AG09319 (cell line): ENCODE data around the gene DENND1C.

ENCODE experiments used
- DNase-seq: peaks from one replicate; pipeline ENCODE4 v3.0.0-alpha.2; 2010; ENCODE audit warnings: low read depth; ENCODE audit errors: extremely low read depth
- CTCF ChIP-seq: IDR thresholded peaks from 2 replicates; pipeline ENCODE4 v1.5.1; 2011; ENCODE audit warnings: low read depth, mild to moderate bottlenecking, inconsistent platforms, low read length, moderate library complexity

DENND1C gene

GRCh38 chr19:6524311-6524710 lies 42.7 kb upstream of the DENND1C start:
- no peak for DNase-seq
- no peak for TF ChIP-seq CTCF

GRCh38 chr19:6522712-6523111 lies 41.1 kb upstream of the DENND1C start:
- TF ChIP-seq CTCF: no peak
- no peak for DNase-seq

GRCh38 chr19:6521718-6522646 lies 40.4 kb upstream of the DENND1C start:
- DNase-seq: no peak
- TF ChIP-seq CTCF: no peak

- TF ChIP-seq CTCF: no peak
- DNase-seq: peak; percentile 27
Observed at GRCh38 chr19:6519289-6519688, 37.7 kb upstream of the DENND1C start.

GRCh38 chr19:6518145-6518911 lies 36.7 kb upstream of the DENND1C start:
- no peak for DNase-seq
- TF ChIP-seq CTCF: no peak

- peak; percentile 28 for DNase-seq
- TF ChIP-seq CTCF: peak; percentile 98
Observed at GRCh38 chr19:6516659-6517291, 35.2 kb upstream of the DENND1C start.
